Activated CD4-positive, alpha-beta T cell treated with anti-CD3 and anti-CD28 coated beads, Interleukin-2, amount 50 U/mL, for 1 hour (primary cell): ENCODE results near the gene PTK7.
"Not testable (repeated sequence)": the region's sequence is repeated elsewhere in the genome, so short reads cannot be mapped to it uniquely, and the experiment has no call there.

Experiments used
- DNase-seq: peaks from one replicate; pipeline ENCODE4 v3.0.0-alpha.2; 2020

The PTK7 gene

DNA sequence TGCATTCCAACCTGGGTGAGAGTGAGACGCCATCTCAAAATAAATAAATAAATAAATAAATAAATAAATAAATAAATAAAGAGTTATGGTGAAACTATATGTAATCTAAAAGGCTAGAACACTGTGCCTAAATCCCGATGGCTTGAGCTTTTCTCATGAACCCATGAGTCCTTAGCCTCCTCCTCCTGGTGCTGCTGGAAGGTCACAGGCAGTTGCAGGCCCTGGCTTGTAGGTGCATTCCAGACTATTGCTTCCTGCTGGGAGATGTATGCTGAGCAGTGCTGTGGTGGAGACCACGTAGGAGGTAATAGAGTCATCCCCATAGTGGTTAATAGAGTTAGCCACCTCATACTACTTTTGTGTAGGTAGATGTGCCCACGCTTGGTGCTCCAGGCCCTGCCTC is 12.5 kb downstream of the PTK7 start:
- DNase-seq: no peak

DNA sequence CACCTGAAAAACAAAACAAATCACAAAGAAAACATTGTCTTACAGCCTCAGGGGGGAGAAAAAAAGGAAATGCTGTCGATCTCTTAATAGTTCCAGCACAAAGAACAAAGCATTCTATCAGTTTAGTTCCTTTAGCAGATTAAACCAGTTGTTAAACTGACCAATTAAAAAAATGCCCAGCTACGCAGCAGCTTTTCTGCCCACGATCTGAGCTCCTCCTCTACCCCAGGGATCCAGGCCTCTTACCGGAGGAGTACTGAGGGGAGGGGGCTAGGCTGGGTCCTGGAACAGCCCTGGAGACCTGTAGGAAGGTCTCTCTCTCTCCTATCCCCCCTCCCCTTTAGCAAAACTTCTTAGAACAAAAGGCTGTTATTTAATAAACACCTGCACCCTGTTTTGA is 13.4 kb downstream of the PTK7 start:
- no peak for DNase-seq

DNA sequence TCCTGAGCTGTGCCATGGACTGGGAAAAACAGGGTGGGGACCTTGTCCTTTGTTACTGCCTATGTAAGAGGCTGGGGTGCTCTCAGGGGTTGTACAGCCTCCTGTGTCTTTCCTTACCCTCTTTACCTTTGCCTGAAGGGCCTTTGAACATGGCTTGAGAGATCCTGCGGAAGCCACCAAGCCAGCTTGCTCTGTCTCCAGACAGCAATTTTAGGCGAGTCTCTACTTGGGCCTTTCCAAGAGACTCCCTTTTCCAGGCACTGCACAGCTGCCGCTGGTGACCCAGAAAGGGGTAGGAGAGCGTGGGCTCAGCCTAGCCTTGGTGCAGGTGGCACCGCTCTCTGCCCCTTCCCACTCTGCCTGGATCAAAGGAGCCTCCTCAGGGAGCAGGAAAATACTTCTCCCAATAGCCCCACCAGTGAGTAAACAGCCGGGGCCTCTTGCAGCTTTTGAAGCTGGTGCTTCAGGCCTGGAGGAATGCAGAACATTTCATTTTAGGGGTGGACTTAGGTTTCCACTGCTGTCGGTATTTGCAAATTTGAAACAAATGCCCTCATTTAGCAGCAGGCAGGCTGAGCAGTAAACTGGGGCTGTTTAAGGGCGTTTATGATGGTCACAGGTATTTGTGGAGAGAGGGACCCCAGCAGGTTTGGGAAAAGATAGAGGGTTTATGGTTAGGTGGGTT is 13.9 kb downstream of the PTK7 start:
- DNase-seq: no peak

DNA sequence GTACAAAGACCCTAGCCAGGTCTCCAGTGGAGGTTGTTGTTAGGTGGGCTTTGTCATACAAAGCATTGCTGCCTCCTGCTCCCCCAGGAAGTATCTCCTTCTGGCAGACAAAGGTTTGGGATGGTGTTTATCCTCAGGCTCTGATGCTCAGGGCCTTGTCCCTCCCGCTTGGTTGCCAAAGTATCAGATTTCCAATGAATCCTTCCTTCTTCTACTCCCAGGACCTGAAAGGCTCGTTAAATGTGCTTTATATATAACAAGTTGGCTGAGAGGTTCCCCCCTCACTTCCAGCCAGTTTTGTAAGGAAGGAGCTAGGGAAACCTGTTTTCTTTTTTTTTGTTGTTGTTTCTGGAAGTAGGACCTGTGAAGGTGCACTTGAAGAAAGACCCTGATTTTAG is 14.4 kb downstream of the PTK7 start:
- DNase-seq: no peak

DNA sequence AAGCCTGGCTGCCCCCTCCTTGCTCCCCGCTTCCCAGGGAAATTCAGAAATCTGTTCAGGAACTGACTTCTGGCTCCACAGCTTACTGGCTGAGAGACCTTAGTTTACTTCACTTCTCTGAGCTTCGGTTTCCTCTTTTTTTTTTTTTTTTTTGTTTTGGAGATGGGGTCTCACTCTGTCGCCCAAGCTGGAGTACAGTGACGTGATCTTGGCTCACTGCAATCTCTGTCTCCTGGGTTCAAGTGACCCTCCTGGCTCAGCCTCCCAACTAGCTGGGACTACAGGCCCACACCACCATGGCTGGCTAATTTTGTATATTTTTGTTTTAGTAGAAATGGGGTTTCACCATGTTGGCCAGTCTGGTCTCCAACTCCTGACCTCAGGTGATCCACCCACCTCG is 14.9 kb downstream of the PTK7 start:
- no peak for DNase-seq

DNA sequence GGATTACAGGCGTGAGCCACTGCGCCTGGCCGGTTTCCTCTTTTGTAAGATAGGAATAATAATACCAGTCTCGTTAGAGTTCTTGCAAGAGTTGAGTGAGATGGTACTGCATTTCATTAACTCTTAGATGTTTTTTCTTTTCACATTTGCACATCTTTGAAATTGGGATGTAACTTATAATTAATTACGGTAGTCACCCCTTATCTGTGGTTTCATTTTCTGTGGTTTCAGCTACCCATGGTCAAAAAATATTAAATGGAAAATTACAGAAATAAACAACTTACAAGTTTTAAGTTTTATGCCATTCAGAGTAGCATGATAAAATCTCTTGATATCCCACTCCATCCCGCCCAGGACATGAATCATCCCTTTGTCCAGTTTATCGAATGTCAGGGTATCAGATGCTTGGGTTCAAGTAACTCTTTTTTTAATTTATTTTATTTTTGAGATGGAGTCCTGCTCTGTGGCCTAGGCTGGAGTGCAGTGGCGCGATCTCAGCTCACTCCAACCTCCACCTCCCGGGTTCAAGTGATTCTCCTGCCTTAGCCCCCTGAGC is 15.4 kb downstream of the PTK7 start:
- DNase-seq: no peak

DNA sequence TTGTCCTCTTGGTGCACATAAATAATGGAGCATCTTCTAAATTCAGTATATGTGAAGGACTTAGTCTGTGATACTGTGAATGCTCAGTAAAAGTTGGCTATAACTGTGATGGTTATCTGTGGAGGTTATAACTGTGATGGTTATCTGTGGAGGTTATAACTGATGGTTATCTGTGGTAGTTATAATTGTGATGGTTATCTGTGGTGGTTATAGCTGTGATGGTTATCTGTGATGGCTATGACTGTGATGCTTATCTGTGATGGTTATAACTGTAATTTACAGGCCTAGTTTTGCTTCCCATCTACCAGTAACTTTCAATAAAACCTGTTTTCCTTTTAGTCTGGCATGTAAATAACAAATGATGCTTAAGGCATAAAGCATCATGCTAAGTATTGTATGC is 16.5 kb downstream of the PTK7 start:
- no peak for DNase-seq

DNA sequence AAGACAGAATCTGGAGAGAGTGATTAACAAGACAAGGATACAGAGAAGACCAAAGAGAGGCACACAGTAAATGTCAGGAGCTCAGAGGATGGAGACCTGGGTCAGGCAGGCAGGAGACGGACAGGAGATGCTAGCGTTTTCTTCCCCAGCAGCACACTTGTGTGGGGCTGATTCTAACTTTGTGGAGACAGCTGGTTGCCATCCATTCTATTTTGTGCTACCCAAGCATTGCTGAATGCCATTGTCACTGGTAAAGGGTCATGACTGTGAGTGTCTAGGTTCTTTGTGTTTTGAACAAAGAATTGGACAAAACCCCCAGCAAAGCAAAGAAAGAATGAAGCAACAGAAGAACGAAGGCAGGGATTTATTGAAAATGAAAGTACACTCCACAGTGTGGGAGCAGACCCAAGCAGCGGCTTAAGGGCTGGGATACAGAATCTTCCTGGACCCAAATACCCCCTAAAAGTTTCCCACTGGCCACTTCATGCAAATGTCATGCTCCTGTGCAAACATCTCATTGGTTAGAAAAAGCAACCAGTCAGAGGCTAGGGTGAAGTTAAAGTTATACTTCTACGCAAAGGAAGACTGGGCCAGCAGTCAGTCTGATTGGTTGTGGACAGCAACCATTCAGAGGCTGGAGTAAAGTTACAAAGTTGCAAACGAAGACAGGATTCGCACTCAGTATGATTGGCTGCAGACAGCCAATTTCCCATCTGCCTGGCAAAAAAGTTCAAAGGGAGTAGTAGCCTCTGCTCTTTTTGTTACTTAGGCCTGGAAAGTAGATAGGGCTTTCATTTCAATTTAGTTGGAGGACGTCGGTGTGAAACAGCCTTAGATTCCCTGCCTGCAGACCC is 17.5 kb downstream of the PTK7 start:
- DNase-seq: no peak

DNA sequence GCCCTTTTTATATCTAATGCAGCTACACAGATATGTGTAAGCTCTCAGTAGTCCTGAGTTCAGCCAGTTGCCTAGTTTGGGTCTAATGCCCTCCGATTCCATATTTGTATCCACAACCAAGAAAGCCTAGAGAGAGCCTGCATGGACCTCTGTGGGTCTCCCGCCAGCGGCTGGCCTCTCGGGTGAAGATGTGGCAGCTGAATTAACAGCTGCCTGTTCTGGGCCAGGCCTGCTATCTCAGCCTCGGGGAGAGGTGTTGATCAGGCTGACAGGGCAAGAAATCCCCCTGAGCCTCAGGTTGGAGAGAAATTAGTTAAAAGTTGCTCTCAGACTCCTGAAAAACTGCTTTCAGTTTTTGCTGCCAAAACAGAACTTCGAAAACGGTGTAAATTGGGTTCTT is 19.8 kb downstream of the PTK7 start:
- no peak for DNase-seq

DNA sequence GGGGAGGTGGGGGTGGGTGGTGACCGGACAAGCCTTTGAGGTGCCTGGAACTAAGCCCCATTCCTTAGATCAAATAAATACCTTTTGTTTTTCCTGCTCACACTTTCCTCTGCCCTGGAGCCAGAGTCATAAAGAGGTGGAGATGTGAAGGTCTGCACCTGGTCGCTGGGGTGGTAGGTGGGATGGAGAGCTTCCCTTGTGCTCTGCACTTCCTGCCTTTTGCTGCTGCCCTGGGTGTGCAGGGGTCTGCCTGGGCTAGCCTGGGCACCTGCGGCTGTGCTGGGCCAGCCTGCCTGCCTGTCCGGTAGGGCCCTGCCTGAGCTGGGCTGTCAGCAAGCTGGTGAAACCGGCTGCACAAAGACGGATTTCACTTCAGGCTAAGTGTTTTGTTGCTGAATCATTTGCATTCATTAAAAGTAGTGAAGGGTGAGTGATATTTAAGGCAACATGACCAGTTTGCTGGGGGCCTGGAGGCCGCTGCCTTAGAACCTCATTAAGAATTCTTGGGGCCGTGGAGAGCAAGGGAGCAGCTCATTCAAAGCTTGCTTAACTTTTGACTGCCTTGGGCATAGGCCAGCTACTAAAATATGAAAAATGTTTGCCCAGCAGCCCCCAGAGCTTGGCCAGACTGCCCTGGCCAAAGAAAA is 20.5 kb downstream of the PTK7 start:
- DNase-seq: no peak

DNA sequence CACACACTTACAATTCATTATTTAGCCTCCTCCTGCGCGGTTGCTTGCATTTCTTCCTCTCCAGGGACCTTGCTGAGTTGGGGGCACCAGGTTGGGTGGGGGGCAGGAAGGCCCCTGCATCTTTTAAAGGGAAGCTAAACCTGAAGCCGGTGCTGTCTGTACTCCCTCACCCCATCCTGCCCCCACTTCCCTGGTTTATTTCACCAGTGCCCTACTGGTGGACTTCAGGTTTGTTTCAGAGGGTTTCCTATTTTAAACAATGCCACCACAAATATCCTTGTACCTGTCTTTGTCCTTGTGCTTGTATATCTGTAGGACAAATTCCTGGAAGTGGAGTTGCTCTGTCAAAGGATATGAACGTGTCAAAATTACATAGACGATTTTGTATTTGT is 21.0 kb downstream of the PTK7 start:
- DNase-seq: no peak

DNA sequence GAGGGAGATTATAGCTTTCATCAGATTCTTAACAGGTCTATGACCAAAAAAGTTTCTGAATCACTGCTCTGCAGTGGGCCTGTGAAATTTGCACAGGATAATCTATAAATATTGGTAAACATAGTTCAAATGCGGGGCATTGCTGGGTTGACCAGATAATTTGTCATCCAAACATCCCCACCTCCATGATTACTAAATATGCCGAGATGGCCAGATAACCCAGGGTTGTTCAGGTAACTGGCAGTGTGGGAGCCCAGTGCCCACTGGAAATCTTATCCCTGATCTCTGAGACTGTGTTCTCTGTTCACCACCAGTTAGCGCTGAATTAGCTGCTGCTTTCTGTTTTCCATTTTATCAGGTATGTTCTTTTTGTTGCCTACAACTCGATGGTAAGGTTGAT is 21.4 kb downstream of the PTK7 start:
- DNase-seq: no peak

DNA sequence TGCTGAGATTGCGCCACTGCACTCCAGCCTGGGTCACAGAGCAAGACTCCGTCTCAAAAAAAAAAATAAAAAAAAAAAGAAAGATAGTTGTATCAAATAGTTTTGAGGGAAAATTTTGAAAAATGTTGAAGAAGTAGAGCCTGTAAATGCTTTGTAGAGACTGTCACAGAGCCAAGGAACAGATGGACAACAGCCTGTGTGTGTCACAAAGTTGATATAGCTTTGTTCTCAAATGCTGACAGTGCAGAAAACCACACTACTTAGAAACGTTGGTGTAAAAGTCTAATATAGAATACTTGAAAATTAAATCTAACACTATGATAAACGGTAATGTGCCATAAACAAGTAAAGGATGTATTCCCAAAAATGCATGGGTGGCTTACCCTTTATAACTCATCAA is 25.4 kb downstream of the PTK7 start:
- no peak for DNase-seq

DNA sequence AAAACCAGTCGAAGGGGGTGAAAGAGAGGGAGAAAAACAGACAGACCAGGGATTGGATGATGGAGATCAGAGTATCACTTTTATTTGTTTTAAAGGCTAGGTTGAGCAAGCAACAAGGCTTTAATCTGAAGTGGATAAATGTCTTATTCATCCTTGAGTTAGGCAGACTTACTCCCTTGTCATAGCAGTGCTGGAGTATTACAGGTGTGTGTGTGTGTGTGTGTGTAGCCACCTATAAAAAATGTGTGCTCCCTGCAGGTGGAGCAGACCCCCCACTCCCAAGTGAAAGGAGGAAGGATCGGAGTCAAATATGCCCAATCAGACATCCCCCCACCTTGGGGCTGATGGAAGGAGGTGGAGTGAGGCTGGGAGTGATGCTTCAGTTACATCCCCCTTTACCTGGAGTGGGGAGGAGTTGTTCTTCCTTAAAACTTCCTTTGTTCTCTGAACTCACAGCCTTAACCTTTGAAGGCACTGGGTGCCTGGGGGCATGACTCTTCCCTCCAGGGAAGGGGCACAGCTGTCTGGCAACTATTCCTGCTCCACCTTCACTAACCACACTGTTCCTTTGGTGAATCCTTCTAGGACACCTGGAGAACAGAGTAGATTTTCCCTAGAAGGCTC is 27.3 kb downstream of the PTK7 start:
- no peak for DNase-seq

DNA sequence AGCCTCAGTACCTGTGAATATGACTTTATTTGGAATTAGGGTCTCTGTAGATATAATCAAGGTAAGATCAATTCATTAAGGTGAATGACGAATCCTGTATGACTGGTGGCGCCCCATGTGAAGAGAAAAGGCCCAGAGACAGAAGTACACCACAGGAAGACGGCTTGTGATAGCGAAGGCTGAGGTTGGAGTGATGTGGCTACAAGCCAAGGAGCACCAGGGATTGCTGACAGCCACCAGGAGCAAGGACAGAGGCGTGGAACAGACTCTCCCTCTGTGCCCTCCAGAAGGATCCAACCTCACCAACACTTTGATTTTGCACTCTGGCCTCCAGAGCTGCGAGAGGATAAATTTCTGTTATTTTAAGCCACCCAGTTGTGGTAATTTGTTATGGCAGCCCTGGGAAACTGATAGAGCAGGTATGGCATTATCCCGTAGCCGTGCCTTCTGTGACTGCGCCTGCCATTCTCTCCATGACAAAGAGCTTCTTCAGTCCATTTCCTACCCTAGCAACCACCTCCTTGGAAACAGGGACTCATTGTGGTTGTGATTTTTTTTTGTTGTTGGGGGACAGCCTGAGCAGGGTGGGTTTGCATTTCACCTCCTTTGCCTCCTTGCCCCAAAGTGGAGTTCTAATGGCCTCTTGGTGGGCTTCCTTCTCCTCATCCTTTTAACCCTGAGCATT is 29.6 kb downstream of the PTK7 start:
- no peak for DNase-seq

DNA sequence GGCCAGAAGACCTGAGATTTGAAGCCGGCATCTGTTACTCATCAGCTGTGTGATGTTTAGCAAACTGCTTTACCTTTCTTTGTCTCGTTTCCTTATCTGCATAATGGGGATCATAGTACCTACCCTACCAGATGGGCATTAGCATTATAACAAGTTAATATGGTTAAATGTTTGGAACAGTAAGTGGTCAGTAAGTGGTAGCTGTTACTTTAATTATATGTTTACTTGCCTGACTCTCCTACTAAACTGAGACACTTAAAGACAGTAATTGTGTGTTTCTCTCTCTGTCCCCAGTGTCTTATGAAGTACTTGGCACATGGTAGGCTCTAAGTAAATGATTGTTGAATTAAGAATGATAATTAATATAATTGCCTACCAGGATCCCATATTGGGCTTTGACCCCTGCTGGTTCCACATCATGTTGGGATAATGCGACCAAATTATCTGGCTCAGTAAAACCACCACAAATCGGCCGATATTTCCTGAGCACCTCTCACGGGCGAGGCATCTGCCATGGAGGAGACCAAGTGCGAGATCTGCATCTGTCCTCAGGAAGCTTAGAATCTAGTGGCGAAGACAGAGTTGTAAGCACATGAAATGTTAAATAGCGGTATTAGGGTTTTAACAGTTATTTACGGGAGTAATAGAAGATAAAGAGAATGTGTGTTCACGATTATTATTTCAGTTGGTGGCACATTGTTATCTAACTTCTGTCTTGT is 31.4 kb downstream of the PTK7 start:
- no peak for DNase-seq

DNA sequence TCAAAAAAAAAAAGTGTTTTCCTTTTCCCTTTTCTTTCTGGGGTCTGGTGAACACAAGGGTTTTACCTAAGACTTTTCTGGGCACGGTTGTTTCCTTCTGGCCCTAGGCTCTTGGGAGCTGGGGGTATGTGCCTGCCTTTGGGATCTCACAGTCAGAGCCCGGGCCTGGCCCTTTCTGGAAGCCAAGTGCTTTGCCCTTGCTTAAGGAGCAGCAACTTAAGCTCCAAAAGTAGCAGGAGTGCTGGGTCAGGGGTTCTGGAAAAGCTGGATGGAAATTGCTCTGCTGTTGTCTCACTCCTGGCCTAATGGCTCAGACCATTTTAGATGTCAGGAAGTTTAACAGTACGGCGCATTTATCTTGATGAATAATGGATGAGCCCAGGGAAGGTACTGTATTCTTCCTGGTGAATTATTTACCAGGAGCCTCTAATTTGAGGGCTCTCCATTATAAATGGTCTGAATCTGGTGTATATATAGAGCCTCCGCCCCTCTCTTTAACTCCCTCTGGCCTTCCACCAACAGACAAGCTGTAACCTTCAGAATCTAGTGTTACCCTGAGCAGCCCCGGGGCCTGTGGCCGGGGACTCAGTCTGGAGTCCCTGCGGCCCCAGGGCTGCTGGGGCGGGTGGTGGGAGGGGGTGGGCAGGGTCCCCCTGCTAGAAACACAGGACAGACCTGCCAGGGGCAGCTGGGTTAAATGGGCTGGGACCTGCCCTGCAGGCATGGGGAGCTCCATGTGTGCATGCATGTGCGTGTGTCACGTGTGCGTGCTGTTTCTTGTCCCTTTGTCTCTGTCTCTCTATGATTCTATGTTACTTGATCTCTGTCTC is 37.5 kb downstream of the PTK7 start:
- DNase-seq: no peak

DNA sequence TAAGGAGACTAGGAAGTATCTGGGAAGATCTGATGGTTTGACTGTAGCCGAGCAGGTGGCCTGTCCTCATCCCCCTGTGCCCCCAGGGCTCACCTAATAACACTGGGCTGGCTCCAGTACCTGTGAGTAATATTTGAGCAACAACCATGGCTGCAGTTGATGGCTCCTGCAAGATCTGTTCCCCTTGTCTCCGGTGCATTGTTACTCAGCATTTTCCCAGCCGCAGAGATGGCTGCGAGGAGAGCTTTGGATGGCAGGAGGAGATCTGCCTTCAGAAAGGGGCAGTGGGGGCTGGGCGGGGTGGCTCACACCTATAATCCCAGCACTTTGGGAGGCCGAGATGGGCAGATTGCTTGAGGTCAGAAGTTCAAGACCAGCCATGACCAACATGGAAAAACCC is 39.3 kb downstream of the PTK7 start:
- DNase-seq: no peak

DNA sequence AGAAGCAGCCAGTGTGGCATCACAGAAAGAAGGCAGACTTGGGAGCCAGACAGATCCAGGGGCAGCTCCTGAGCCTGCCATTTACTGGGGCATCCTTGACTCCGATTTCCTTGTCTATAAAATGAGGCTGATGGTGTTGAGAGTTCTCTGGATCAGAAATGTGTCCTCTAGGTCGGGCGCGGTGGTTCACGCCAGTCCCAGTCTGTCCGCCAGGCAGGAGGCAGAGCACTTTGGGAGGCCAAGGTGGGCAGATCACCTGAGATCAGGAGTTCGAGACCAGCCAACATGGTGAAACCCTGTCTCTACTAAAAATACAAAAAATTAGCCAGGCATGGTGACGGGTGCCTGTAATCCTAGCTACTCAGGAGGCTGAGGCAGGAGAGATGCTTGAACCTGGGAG is 41.4 kb downstream of the PTK7 start:
- not testable (repeated sequence) for DNase-seq

DNA sequence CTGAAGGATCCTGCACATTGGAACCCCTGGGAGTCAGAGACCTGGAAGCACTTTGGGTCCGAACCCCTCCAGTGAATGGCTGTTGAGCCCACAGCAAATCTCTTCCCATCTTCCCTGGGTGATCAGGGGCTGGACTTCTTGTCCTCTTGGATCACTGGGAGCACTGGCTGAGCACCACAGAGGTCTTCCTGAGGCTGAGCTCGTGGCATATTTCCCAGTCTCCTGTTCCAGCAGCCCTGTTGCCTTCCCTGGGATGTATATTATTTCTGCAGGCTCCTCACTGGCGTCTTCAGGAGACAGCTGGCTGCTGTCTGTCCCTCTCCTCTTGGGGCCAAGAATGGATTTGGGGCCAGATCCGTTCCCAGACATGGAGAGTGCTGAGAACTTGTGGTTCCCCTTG is 43.4 kb downstream of the PTK7 start:
- DNase-seq: no peak

DNA sequence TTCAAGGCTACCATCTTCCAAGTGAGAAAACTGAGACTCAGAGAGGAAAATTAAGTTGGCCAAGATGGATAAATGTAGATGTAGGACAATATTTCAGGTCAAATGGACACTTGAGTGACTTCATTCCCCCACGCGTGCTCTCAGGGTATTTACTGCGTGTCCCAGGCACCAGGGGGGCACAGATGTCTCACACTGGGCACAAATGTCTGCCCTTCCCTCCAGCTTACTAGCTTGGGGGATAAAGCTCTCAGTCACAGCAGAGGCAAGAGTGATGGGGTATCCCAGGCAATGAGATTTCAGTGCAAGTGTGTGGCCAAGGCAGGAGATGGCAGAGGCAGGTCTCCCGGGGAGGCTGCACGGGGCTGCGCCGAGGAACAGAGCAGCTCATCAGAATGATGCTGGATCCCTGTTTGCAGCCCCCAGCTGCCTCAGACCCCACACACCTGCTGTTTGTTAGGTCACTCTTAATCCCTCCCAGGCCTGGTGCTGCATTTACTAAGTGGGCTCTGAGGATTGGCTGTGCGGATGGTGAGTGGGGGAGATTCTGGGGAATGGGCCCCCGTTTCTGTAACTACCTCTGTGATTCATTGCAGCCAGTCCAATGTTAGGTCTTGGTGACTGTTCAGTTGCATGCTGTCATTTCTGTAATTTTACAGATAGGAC is 44.1 kb downstream of the PTK7 start:
- no peak for DNase-seq
